ENCODE data around the gene SYCE3.

DNA sequence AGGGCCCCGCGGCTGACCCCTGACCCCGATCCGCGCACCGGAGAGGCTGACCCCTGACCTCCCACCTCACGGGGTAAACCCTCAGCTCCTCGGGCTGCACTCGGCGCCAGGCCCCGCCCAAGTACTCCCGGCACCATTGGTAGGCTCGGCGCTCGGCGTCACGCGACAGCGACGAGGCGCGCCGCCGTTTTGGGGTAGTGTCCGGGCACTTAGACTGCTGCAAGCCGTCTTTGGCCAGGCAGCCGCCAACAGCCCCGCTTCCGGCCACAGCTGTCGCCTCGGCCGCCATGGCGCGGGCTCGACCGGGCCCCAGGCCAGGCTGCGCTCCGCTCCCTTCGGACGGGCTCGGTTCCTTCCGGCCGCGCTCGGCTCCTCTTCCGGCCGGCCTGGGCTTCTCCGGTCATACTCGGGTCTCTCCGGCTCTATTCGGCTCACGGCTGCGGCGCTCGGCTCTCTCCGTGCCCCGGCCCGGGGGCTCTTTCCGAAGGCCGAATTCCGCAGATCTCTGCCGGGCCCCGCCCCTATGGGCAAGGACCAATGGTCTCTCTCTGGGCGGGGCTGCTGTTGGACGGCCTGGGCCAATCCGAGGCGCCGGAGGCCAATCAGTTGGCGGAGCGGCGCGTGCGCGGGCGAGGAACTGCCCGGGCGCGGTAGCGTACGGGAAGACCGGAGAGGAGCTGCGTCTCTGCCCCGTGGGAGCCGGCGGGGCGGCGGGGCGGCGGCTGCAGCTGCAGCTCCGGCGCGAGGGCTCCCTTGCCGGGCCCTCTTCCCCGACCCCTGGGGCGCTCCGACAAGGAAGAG, 20.0 kb upstream of the SYCE3 start, which contains the start of gene CHKB:
- no peak for TF ChIP-seq ELF1 (tag; IDR thresholded peaks at IDR 0.05)
- TF ChIP-seq, protein P1, sequence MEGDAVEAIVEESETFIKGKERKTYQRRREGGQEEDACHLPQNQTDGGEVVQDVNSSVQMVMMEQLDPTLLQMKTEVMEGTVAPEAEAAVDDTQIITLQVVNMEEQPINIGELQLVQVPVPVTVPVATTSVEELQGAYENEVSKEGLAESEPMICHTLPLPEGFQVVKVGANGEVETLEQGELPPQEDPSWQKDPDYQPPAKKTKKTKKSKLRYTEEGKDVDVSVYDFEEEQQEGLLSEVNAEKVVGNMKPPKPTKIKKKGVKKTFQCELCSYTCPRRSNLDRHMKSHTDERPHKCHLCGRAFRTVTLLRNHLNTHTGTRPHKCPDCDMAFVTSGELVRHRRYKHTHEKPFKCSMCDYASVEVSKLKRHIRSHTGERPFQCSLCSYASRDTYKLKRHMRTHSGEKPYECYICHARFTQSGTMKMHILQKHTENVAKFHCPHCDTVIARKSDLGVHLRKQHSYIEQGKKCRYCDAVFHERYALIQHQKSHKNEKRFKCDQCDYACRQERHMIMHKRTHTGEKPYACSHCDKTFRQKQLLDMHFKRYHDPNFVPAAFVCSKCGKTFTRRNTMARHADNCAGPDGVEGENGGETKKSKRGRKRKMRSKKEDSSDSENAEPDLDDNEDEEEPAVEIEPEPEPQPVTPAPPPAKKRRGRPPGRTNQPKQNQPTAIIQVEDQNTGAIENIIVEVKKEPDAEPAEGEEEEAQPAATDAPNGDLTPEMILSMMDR (IDR thresholded peaks at IDR 0.05 in 2 of 3, conservative IDR thresholded peaks at IDR 0.05 in 1 of 3; ENCODE audit: insufficient read depth in 2 of 3, low read depth in 1 of 3, low read length in 3 of 3), result no peak

All from K562 (cell line).